ENCODE results near the gene GLIPR1L1.
"Not testable (repeated sequence)": the region's sequence is repeated elsewhere in the genome, so short reads cannot be mapped to it uniquely, and the experiment has no call there.

The GLIPR1L1 gene

DNA sequence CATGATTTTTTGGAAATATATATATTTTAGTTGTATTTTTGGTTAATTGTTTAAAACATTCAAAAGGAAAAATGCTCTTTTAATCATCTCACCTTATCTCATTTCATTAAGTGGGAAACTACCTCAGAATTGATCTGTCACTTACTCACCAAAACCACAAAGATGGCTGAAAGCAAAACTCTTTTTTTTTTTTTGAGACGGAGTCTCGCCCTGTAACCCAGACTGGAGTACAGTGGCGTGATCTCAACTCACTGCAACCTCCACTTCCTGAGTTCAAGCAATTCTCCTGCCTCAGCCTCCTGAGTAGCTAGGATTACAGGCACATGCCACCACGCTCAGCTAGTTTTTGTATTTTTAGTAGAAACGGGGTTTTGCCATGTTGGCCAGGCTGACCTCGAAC lies 11.7 kb downstream of the GLIPR1L1 start:
- not testable (repeated sequence) for H3K27ac ChIP-seq, H3K4me3 ChIP-seq

DNA sequence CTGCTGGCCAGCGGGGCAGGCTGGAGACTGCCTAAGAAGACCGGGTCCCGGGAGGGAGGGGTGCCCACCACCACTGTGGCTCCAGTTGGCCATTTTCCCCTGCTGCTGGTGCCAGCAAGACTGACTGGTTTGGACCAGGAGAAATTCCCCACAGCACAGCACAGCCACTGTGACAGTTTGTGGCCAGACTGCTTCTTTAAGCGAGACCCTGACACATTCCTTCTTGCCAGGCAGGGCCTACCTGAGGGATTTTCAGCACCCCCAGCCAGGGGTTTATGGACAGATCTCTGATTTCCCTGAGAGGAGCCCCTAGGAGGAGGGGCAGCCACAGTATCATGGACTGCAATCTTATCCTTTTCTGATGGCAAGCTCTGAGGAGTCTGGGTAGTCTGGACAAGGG lies 15.5 kb downstream of the GLIPR1L1 start:
- Histone ChIP-seq H3K27ac (no peak overlapping the region), H3K4me3 (no peak overlapping the region)

- H3K27ac ChIP-seq = no peak overlapping the region
- no peak overlapping the region for H3K4me3 ChIP-seq
Observed at GRCh38 chr12:75350413-75350812, 15.9 kb downstream of the GLIPR1L1 start.

DNA sequence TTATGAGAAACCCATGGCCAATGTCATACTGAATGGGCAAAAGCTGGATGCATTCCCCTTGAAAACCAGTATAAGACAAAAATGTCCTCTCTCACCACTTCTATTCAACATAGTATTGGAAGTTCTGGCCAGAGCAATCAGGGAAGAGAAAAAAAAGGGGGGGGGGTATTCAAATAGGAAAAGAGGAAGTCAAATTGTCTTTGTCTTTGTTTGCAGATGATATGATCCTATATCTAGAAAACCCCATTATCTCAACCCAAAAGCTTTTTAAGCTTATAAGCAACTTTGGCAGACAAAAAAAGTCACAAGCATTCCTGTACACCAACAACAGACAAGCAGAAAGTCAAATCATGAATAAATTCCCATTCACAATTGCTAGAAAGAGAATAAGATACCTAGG lies 19.5 kb downstream of the GLIPR1L1 start:
- no peak overlapping the region for H3K4me3 ChIP-seq
- no peak overlapping the region for H3K27ac ChIP-seq

DNA sequence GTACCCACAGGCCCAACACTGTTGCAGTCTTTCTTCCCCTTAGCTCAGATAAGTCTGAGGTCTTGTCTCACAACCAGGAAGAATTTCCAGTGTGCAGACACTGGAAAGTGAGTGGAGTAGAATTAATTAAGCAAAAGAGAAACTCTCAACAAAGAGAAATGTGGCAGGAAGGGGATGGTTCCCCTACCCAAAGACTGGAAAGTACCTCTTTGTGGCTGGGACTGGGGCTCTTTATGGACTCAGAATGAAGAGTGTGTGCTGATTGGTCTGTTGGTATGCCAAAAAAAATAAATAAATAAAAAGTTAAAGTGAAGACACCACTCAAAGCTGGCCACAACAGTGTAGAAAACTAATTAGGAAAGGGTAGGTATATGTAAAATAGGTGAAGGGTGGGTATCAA lies 26.4 kb downstream of the GLIPR1L1 start:
- H3K4me3 ChIP-seq = no peak overlapping the region
- no peak overlapping the region for H3K27ac ChIP-seq

- H3K4me3 ChIP-seq = no peak overlapping the region
- no peak overlapping the region for H3K27ac ChIP-seq
Observed at GRCh38 chr12:75361408-75361807, 26.9 kb downstream of the GLIPR1L1 start.

DNA sequence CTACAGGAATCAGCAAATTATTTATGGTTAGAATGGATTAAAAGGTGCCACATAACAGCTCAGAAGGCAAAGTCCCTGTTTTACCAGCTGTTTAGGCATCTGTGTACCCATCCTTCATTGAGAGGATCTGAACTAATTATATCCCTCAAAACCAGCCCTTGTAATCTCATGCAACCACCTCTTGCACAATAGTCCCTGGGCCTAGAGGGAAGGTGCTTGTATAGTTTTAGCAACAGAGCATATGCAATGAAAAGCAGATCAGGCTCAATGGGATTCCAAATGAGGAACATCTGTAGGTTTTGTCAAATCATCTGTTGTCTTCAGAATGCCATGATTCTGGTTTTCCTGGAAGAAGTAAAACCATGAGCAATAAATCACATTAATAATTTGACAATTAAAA lies 30.4 kb downstream of the GLIPR1L1 start:
- H3K27ac ChIP-seq = no peak overlapping the region
- no peak overlapping the region for H3K4me3 ChIP-seq

DNA sequence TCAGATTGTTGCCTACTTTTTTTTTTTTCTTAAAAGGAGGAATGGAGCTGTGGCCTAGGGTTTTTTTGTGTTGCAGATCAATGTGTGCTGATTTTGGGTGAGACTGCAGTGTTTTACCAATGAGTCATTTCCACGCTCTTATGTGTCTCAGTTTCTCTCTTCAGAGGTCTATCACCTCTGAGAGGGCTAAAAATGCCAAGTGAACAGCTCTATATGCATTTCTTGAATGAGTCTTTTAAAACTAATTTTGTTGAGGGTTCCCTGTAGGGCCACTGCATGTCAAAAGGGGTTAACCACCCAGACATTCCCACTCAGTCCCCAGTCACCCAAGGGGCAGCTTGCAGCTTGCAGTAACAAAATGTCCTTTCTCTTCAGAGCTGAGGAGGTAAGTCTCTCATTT lies 32.2 kb downstream of the GLIPR1L1 start:
- no peak overlapping the region for H3K27ac ChIP-seq

GRCh38 chr12:75374971-75375370 lies 40.5 kb downstream of the GLIPR1L1 start:
- Histone ChIP-seq H3K27ac (no peak overlapping the region), H3K4me3 (no peak overlapping the region)

More for the DNA sequence above, 32.2 kb downstream of the GLIPR1L1 start:
- no peak overlapping the region for H3K4me3 ChIP-seq

- H3K27ac ChIP-seq = no peak overlapping the region
Observed at GRCh38 chr12:75378354-75378753, 43.9 kb downstream of the GLIPR1L1 start.

GRCh38 chr12:75389061-75389460 lies 54.6 kb downstream of the GLIPR1L1 start:
- Histone ChIP-seq H3K4me3 (no peak overlapping the region), H3K27ac (peak overlapping the region in 8 of 21 experiments; percentile 2 to 96 (median 92))

More at GRCh38 chr12:75378354-75378753, 43.9 kb downstream of the GLIPR1L1 start:
- no peak overlapping the region for H3K4me3 ChIP-seq

DNA sequence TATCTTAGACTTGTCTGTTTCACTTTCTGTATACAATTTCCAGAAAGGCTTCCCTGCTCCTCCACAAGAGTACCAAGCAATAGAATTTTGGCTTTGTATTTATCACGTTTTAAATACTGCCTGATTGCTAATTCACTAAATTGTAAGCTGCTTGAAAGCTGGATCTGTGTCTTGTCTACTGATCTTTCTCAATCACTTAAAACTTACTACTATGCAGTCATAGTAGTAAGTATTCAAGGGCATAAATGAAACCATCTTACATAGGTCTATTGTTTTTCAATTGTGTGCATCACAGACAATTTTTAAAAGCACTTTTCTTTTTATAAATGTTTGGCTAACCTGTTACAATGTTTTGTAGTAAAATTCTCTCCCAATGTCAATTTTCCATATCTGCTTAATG lies 55.2 kb downstream of the GLIPR1L1 start:
- H3K4me3 ChIP-seq = peak overlapping the region in 1 of 7 experiments; percentile 50

DNA sequence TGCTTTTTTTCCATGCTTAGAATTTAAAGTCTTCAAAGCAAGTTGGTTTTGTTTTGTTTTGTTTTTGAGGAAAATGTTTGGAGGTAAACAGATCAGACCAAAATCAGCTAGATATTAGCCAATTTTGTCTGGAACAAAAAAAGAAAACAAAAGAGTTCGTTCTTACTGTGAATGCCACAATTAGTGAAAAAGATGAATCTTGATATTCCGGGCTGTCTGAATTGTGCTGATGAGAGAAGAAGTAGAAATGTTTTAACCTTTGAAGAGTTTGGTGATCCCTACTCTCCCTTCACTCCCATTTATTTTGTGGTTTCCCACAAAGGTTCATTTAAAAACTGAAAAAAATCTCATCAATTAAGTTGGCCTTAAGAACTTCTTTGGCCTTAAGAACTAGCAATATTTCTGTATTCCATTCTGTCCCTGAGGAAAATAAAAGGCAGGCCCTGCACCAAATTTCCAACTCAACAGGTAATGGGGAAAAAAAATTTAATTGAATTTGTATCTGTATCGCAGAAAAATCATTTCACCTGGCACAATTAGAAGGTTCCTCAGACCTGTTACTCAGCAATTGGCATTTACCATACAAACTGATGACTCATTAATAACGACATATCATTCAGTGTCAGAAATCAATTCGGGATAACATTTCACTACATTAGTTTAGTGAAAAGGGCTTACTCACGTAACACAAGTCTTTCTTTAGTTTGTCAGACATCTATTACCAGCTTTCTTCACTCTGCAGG lies 55.9 kb downstream of the GLIPR1L1 start:
- Histone ChIP-seq H3K27ac (peak overlapping the region in 19 of 21 experiments; percentile 79 to 96 (median 90)), H3K4me3 (peak overlapping the region; percentile 35 to 52 (median 48))

More for the DNA sequence above, 55.2 kb downstream of the GLIPR1L1 start:
- peak overlapping the region in 15 of 21 experiments; percentile 2 to 96 (median 90) for H3K27ac ChIP-seq

DNA sequence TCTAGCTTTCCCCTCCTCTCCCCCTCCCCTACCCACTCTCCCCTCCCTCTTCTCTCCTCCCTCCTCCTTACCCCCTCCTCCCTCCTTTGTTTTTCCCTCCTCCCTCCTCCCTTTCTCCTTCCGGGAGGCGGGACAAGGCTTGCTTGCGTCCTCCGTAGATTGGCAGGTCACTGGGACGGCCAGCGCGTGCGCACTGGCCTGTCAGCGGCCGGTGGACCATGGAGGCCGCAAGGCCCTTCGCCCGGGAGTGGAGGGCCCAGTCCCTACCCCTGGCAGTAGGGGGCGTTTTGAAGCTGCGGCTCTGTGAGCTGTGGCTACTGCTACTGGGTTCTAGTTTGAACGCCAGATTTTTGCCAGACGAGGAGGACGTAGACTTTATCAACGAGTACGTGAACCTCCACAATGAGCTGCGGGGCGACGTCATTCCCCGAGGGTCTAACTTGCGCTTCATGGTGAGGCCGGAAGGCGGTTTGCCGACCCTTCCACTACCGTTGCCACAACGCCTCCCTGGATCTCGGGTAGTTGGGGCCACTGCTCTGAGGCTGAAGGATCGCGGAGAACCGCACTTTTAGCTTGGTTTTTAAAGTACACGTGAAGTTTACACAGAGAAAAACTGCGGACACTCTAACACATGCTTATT lies 56.5 kb downstream of the GLIPR1L1 start, which contains the start of gene GLIPR1L2:
TSS of gene GLIPR1L2 (plus strand) at position 191 of the 640 bp plus-strand sequence. CDS start at position 219, 28 bp downstream.
- Histone ChIP-seq H3K27ac (peak within 1 kb of the TSS; percentile 52 to 96 (median 90)), H3K4me3 (peak within 1 kb of the TSS; percentile 35 to 52 (median 48))

GRCh38 chr12:75404231-75404630 lies 69.8 kb downstream of the GLIPR1L1 start:
- Histone ChIP-seq H3K27ac (no peak overlapping the region), H3K4me3 (no peak overlapping the region)

- no peak overlapping the region for H3K27ac ChIP-seq
- no peak overlapping the region for H3K4me3 ChIP-seq
Observed at GRCh38 chr12:75407683-75408082, 73.2 kb downstream of the GLIPR1L1 start.

DNA sequence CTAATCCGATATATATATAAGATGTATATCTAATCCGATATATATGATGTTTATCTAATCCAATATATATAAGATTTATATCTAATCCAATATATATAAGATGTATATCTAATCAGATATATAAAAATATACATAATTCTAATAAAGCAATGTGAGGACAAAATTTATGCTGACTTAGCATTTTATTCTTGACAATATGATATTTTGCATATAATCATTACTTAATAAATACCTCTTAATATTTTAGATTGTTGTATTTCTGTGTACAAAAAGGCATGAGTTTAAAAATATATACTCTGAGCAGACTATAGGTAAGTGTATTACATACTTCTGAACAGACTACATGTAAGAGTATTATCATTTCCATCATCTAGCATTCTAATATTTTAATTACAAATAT lies 75.4 kb downstream of the GLIPR1L1 start:
- H3K4me3 ChIP-seq = no peak overlapping the region
- no peak overlapping the region for H3K27ac ChIP-seq

- Histone ChIP-seq H3K27ac (no peak overlapping the region), H3K4me3 (no peak overlapping the region)
Observed at GRCh38 chr12:75414671-75415070, 80.2 kb downstream of the GLIPR1L1 start.

DNA sequence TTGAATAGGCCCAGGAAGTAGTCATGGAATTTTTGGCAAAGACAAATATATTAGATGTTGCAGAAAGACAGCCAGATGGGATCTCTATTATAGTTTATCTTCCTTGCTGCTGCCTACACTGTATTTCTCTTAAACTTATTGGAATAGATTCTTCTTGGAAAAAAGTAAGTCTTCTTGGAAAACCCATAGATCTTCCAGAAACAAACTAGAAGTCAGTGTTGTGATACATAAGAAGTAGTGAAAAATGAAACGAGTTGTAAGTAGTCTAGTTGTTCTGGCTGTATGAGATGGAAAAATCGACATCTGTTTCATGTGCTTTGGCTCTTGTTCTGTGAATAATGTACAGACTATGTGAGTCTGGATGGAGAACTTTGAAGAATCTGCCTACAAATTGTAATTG lies 85.4 kb downstream of the GLIPR1L1 start:
- Histone ChIP-seq H3K27ac (no peak overlapping the region), H3K4me3 (no peak overlapping the region)

All from skin epidermis (tissue), 12 donors.